Measurements from ENCODE around the gene OBSCN.

- TF ChIP-seq, protein P1, sequence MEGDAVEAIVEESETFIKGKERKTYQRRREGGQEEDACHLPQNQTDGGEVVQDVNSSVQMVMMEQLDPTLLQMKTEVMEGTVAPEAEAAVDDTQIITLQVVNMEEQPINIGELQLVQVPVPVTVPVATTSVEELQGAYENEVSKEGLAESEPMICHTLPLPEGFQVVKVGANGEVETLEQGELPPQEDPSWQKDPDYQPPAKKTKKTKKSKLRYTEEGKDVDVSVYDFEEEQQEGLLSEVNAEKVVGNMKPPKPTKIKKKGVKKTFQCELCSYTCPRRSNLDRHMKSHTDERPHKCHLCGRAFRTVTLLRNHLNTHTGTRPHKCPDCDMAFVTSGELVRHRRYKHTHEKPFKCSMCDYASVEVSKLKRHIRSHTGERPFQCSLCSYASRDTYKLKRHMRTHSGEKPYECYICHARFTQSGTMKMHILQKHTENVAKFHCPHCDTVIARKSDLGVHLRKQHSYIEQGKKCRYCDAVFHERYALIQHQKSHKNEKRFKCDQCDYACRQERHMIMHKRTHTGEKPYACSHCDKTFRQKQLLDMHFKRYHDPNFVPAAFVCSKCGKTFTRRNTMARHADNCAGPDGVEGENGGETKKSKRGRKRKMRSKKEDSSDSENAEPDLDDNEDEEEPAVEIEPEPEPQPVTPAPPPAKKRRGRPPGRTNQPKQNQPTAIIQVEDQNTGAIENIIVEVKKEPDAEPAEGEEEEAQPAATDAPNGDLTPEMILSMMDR (IDR thresholded peaks at IDR 0.05): no peak
- no peak for TF ChIP-seq POLR2A (IDR thresholded peaks at IDR 0.05)
Measured at GRCh38 chr1:228222548-228222947, 14.7 kb downstream of the OBSCN start.

Measured in adrenal gland (tissue), 5 donors.